Parathyroid adenoma (tissue), 2 donors: ENCODE data around the gene NAA60.

ENCODE experiments used
- H2AFZ ChIP-seq: fragments of 300-600 bp; sonication (generic); one replicate; pipeline ENCODE4 v1.7.0; 2017; ENCODE audit warnings: antibody characterized with exemption, mild to moderate bottlenecking
- H3K27ac ChIP-seq: fragments of 300-600 bp; sonication (generic); one replicate; pipeline ENCODE4 v1.7.0; 2017
- H3K27me3 ChIP-seq: fragments of 300-600 bp; sonication (generic); one replicate; pipeline ENCODE4 v1.7.0; 2017; ENCODE audit warnings: low read length; ENCODE audit not compliant: control insufficient read depth, insufficient read depth
- H3K36me3 ChIP-seq: fragments of 300-600 bp; sonication (generic); one replicate; pipeline ENCODE4 v1.7.0; 2017; ENCODE audit warnings: low read length; ENCODE audit not compliant: control insufficient read depth, insufficient read depth
- H3K4me1 ChIP-seq: fragments of 300-600 bp; sonication (generic); one replicate; pipeline ENCODE4 v1.7.0; 2017; ENCODE audit warnings: control low read depth
- H3K4me2 ChIP-seq: fragments of 300-600 bp; sonication (generic); one replicate; pipeline ENCODE4 v1.7.0; 2017; ENCODE audit warnings: low read length
- H3K4me3 ChIP-seq: fragments of 300-600 bp; sonication (generic); one replicate; pipeline ENCODE4 v1.7.0; 2017; ENCODE audit warnings: low read depth, low read length
- H3K79me2 ChIP-seq: fragments of 300-600 bp; sonication (generic); one replicate; pipeline ENCODE4 v1.7.0; 2017; ENCODE audit warnings: control low read depth
- H3K9ac ChIP-seq: fragments of 300-600 bp; sonication (generic); one replicate; pipeline ENCODE4 v1.7.0; 2017; ENCODE audit warnings: mild to moderate bottlenecking
- H3K9me3 ChIP-seq: fragments of 300-600 bp; sonication (generic); one replicate; pipeline ENCODE4 v1.7.0; 2017; ENCODE audit warnings: low read length; ENCODE audit not compliant: control insufficient read depth
- CTCF ChIP-seq: fragments of 300-600 bp; sonication (generic); IDR thresholded peaks from one replicate; pipeline ENCODE4 v1.7.0; 2017; ENCODE audit warnings: antibody characterized with exemption, mild to moderate bottlenecking
- donor health status: primary hyperparathyroidism.

NAA60 gene

DNA sequence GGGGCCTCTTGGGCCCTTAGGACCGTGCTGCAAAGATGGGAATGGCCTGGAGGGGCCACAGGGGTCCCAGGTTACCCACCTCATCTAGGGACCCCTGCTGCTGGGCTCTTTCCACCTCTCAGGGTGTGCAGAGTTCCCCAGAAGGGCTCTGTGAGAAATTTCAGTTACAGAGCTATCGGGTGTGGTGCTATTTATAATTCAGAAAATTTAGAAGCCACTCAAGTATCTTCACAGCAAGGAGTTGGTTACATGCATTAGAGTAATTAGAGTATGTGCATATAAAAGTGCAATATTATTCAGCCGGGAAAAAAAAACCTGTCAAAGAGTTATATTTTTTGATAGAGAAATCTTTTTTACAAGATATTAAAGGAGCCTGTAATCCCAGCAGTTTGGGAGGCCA, 32.9 kb downstream of the NAA60 start:
- Histone ChIP-seq H3K36me3 (no peaks in the 10 kb centered on the region), H3K9me3 (no peaks in the 10 kb centered on the region), H3K79me2 (peaks cover 54% of the 10 kb centered on the region), H3K27ac (no peak overlapping the region), H3K4me2 (no peak overlapping the region), H3K4me1 (peaks cover 3% of the 10 kb centered on the region), H3K9ac (no peak overlapping the region), H3K4me3 (no peak overlapping the region), H2AFZ (no peak overlapping the region), H3K27me3 (no peaks in the 10 kb centered on the region)
- no peak for TF ChIP-seq CTCF

GRCh38 chr16:3478242-3478925, 34.9 kb downstream of the NAA60 start:
- Histone ChIP-seq H3K36me3 (no peaks in the 10 kb centered on the region), H3K27ac (no peak overlapping the region), H3K4me2 (no peak overlapping the region), H3K79me2 (peaks cover 42% of the 10 kb centered on the region), H3K27me3 (no peaks in the 10 kb centered on the region), H3K9me3 (no peaks in the 10 kb centered on the region), H3K9ac (no peak overlapping the region), H3K4me1 (no peaks in the 10 kb centered on the region), H3K4me3 (no peak overlapping the region), H2AFZ (no peak overlapping the region)
- TF ChIP-seq CTCF, result no peak

GRCh38 chr16:3479654-3480216, 36.3 kb downstream of the NAA60 start:
- Histone ChIP-seq H3K4me3 (no peak overlapping the region), H3K9me3 (no peaks in the 10 kb centered on the region), H3K9ac (no peak overlapping the region), H3K4me1 (no peaks in the 10 kb centered on the region), H3K27ac (no peak overlapping the region), H3K36me3 (no peaks in the 10 kb centered on the region), H2AFZ (no peak overlapping the region), H3K4me2 (no peak overlapping the region), H3K27me3 (no peaks in the 10 kb centered on the region), H3K79me2 (peaks cover 32% of the 10 kb centered on the region)
- TF ChIP-seq CTCF, result no peak

- H3K4me1 ChIP-seq, result no peaks in the 10 kb centered on the region
- H3K79me2 ChIP-seq, result peaks cover 23% of the 10 kb centered on the region
- H3K36me3 ChIP-seq, result no peaks in the 10 kb centered on the region
- no peak overlapping the region for H3K27ac ChIP-seq
- H3K27me3 ChIP-seq, result no peaks in the 10 kb centered on the region
- H3K4me2 ChIP-seq, result no peak overlapping the region
- TF ChIP-seq CTCF, result no peak
- H2AFZ ChIP-seq, result no peak overlapping the region
- H3K9me3 ChIP-seq, result no peaks in the 10 kb centered on the region
- H3K4me3 ChIP-seq, result no peak overlapping the region
- no peak overlapping the region for H3K9ac ChIP-seq
Observed at GRCh38 chr16:3480901-3481695, 37.6 kb downstream of the NAA60 start.
